ENCODE data around the gene DNAH11. TPM values are rescaled to one million over a fixed set of nuclear protein-coding genes. Genes with fewer than 3 reads are reported as not detected.

DNAH11 gene
- total and polyA plus RNA-seq, 2 of the 8 experiments (the other 6 are each of a cell fraction or from before 2014, with no cell fraction given): 1.8 to 4.9 TPM

GRCh38 chr7:21508538-21508937 lies 34.3 kb upstream of the DNAH11 start:
- POLR2A ChIA-PET (ENCODE audit: partially characterized antibody): no interaction called here
- Histone ChIP-seq H4K5ac (ENCODE audit: insufficient read length, low read depth, low read length) (no peak overlapping the region), H4K8ac (ENCODE audit: extremely low read depth, insufficient read depth, low read length) (no peak overlapping the region; the same call in 1 of the 2 replicates), H3K79me2 (ENCODE audit: control insufficient read depth in 1 of 2, insufficient read depth in 2 of 2, low read length in 2 of 2) (no peaks in the 10 kb centered on the region), H2BK12ac (ENCODE audit: low read depth, low read length) (no peak overlapping the region), H3K27ac (ENCODE audit: low read depth, low read length) (no peak overlapping the region), H3K9me3 (ENCODE audit: insufficient read depth in 2 of 2, low read depth in 1 of 2, low read length in 1 of 2) (0 out of 4 replicates have a peak, but pooled peaks cover 0 to 5% of the 10 kb centered on the region in 2 experiments), H2AFZ (ENCODE audit: low read length) (no peak overlapping the region), H3K4me2 (ENCODE audit: insufficient read depth in 1 of 2, low read depth in 2 of 2, low read length in 2 of 2) (no peak overlapping the region), H3K27me3 (replicated peaks in 1 of 4; ENCODE audit: control insufficient read depth in 3 of 4, extremely low read depth in 1 of 4, insufficient read depth in 3 of 4, low read length in 3 of 4) (no peaks in the 10 kb centered on the region), H3K9ac (replicated peaks in 1 of 4; ENCODE audit: extremely low read depth in 1 of 4, low read depth in 3 of 4, low read length in 3 of 4) (no peak overlapping the region), H3K4ac (replicated peaks; ENCODE audit: insufficient read length, low read depth, low read length) (no peak overlapping the region), H3K14ac (ENCODE audit: insufficient read length) (no peak overlapping the region), H2BK15ac (ENCODE audit: low read length) (no peak overlapping the region), H3K4me3 (ENCODE audit: extremely low read depth in 1 of 4, insufficient read depth in 2 of 4, low read depth in 3 of 4, low read length in 4 of 4) (no peak overlapping the region), H2BK5ac (ENCODE audit: low read depth, low read length) (no peak overlapping the region), H2BK120ac (replicated peaks; ENCODE audit: low read depth, low read length) (no peak overlapping the region), H3K56ac (replicated peaks; ENCODE audit: insufficient read length, low read depth, low read length) (no peak overlapping the region), H3K18ac (ENCODE audit: extremely low read depth, low read length) (no peak overlapping the region), H3K23me2 (ENCODE audit: low read depth, low read length) (no peaks in the 10 kb centered on the region), H3K4me1 (replicated peaks in 1 of 4; ENCODE audit: control insufficient read depth in 3 of 4, insufficient read depth in 4 of 4, low read length in 3 of 4) (peaks cover 0 to 3% (median 0%) of the 10 kb centered on the region in 4 experiments; a peak in 1 of 7 replicates), H2BK20ac (ENCODE audit: low read length) (no peak overlapping the region), H3K36me3 (ENCODE audit: control insufficient read depth in 2 of 4, insufficient read depth in 4 of 4, low read length in 3 of 4) (peaks cover 0 to 14% (median 2%) of the 10 kb centered on the region in 4 experiments; a peak in 6 of 8 replicates), H4K20me1 (replicated peaks in 1 of 2; ENCODE audit: control insufficient read depth in 1 of 2, insufficient read depth in 2 of 2, low read length in 2 of 2) (no peaks in the 10 kb centered on the region), H3K79me1 (ENCODE audit: low read depth, low read length) (no peaks in the 10 kb centered on the region), H4K91ac (replicated peaks; ENCODE audit: insufficient read length, low read length) (no peak overlapping the region), H3K23ac (ENCODE audit: insufficient read length) (no peak overlapping the region), H2AK5ac (ENCODE audit: low read depth, low read length) (no peak overlapping the region)
- no peak for TF ChIP-seq POLR2A (IDR thresholded peaks at IDR 0.05; ENCODE audit: control extremely low read depth in 1 of 2, low read depth in 2 of 2, low read length in 2 of 2)
- TF ChIP-seq FOSL1 (IDR thresholded peaks at IDR 0.05; ENCODE audit: insufficient read depth, low read depth, low read length): no peak
- TF ChIP-seq TAF7 (optimal IDR thresholded peaks at IDR 0.05; ENCODE audit: borderline replicate concordance, low read depth, low read length): no peak
- TF ChIP-seq, protein P1, sequence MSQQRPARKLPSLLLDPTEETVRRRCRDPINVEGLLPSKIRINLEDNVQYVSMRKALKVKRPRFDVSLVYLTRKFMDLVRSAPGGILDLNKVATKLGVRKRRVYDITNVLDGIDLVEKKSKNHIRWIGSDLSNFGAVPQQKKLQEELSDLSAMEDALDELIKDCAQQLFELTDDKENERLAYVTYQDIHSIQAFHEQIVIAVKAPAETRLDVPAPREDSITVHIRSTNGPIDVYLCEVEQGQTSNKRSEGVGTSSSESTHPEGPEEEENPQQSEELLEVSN (IDR thresholded peaks at IDR 0.05): no peak
- TF ChIP-seq TEAD4 (IDR thresholded peaks at IDR 0.05; ENCODE audit: low read depth, low read length): no peak
- TF ChIP-seq CHD2 (IDR thresholded peaks at IDR 0.05; ENCODE audit: low read length): no peak
- TF ChIP-seq SIX5 (IDR thresholded peaks at IDR 0.05; ENCODE audit: low read depth, low read length): no peak
- no peak for TF ChIP-seq CREB1 (IDR thresholded peaks at IDR 0.05)
- TF ChIP-seq KDM1A (IDR thresholded peaks at IDR 0.05; ENCODE audit: borderline replicate concordance, low read length): no peak
- TF ChIP-seq SP2 (IDR thresholded peaks at IDR 0.05; ENCODE audit: low read length): no peak
- TF ChIP-seq, protein P2, sequence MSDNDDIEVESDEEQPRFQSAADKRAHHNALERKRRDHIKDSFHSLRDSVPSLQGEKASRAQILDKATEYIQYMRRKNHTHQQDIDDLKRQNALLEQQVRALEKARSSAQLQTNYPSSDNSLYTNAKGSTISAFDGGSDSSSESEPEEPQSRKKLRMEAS (IDR thresholded peaks at IDR 0.05): no peak
- TF ChIP-seq ASH2L (IDR thresholded peaks at IDR 0.05; ENCODE audit: low read length): no peak
- TF ChIP-seq RNF2 (IDR thresholded peaks at IDR 0.05; ENCODE audit: borderline replicate concordance, low read depth, low read length, missing control alignments, poor library complexity, severe bottlenecking): no peak
- CTCF ChIA-PET (ENCODE audit: partially characterized antibody): interaction anchor here (0.6 to 2.3 kb wide), 8 partner anchors 15 to 249 kb away, joined by 3 to 8 read pairs (median 4); no protein-coding TSS in a partner anchor
- FAIRE-seq (no peak), DNase-seq (ENCODE audit: low read depth in 1 of 2, low spot score in 2 of 2) (no peak)
- 100% methylated on average over 3 of the region's 3 CpGs; no CpG with 5 or more reads in 1 of the 2 experiments for WGBS, 2 experiments (ENCODE audit: extremely low coverage in 1 of 2, insufficient coverage in 1 of 2, insufficient read length in 1 of 2, insufficient replicate concordance in 2 of 2, low coverage in 1 of 2, low lambda C conversion rate in 2 of 2, missing lambda C conversion rate in 1 of 2)
